HAP-1 (cell line): Measurements from ENCODE around the gene TRPM4.
"Not testable (repeated sequence)": the region's sequence is repeated elsewhere in the genome, so short reads cannot be mapped to it uniquely, and the experiment has no call there.

ENCODE experiments used
- DNase-seq, 2 experiments: peaks; one replicate each; pipeline ENCODE4 v3.0.0-alpha.2; 2016 to 2020; ENCODE audit warnings: low spot score in 2 of 2
- H3K27me3 ChIP-seq: fragments of 250-450 bp; sonication (Bioruptor Pico); 2 replicates; pipeline ENCODE4 v1.5.1; 2020; ENCODE audit warnings: low read depth, mild to moderate bottlenecking, moderate library complexity
- H3K36me3 ChIP-seq: fragments of 250-450 bp; sonication (Bioruptor Pico); replicated peaks from 2 replicates; pipeline ENCODE4 v1.5.1; 2020; ENCODE audit warnings: mild to moderate bottlenecking
- H3K4me1 ChIP-seq: fragments of 250-450 bp; sonication (Bioruptor Pico); 2 replicates; pipeline ENCODE4 v1.5.1; 2020; ENCODE audit warnings: mild to moderate bottlenecking
- H3K4me3 ChIP-seq: fragments of 250-450 bp; sonication (Bioruptor Pico); 2 replicates; pipeline ENCODE4 v1.5.1; 2020; ENCODE audit warnings: mild to moderate bottlenecking, moderate library complexity
- H3K9me3 ChIP-seq: fragments of 250-450 bp; sonication (Bioruptor Pico); 2 replicates; pipeline ENCODE4 v1.5.1; 2020; ENCODE audit warnings: mild to moderate bottlenecking, moderate library complexity
- in situ Hi-C: fragments of 300-500 bp; cut with MboI; formaldehyde crosslinking; loops from 3 replicates; pipeline ENCODE4 v1.14.3; 2020; ENCODE audit warnings: low sequenced_read_pairs, inconsistent platforms, mixed read lengths

TRPM4 gene

DNA sequence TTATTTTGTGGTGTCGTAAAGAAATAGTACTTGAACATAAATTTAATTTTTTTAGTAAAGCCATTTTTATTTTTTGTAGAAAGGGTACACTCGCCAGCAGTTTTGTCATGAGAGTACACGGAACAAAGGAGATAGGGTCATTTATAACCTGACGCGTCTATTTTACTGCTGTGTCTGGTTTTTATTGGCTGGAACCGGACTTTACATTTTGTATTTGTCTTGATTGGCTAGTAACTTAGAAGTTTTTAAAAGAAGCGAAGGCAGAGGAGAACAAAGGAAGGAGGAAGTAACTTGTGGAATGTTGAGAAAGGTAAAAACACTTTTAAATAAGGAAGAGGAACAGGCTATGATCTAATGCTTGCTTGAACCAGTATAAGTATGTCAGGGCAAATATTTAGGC is 43.5 kb downstream of the TRPM4 start:
- no peak for DNase-seq
- H3K36me3 ChIP-seq: peaks cover 8% of the 10 kb centered on the region
- in situ Hi-C loops: no loop called here
- no peaks in the 10 kb centered on the region for H3K27me3 ChIP-seq
- H3K4me1 ChIP-seq: no peaks in the 10 kb centered on the region
- H3K4me3 ChIP-seq: no peak overlapping the region
- H3K9me3 ChIP-seq: no peaks in the 10 kb centered on the region

DNA sequence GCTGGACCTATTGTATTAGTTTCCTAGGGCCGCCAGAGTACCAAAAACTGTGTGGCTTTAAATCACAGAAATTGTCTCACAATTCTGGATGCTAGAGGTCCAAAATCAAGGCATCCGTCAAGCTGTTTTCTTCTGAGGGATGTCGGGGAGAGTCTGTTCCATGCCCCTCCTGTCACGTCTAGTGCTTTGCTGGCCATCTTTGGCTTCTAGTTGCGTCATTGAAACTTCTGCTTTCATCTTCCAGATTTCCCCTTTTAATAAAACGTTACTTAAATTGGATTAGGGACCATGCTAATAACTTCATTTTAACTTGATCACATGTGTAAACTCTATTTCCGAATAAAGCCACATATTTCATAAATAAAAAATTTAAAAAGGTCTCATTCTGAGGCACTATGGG is 47.5 kb downstream of the TRPM4 start:
- no peaks in the 10 kb centered on the region for H3K4me1 ChIP-seq
- in situ Hi-C loops: loop anchor here (5.0 kb wide), 1 partner anchor 108 kb away; no protein-coding TSS in a partner anchor
- H3K27me3 ChIP-seq: no peaks in the 10 kb centered on the region
- DNase-seq: no peak
- peaks cover 10% of the 10 kb centered on the region for H3K36me3 ChIP-seq
- H3K9me3 ChIP-seq: no peaks in the 10 kb centered on the region
- H3K4me3 ChIP-seq: no peak overlapping the region

DNA sequence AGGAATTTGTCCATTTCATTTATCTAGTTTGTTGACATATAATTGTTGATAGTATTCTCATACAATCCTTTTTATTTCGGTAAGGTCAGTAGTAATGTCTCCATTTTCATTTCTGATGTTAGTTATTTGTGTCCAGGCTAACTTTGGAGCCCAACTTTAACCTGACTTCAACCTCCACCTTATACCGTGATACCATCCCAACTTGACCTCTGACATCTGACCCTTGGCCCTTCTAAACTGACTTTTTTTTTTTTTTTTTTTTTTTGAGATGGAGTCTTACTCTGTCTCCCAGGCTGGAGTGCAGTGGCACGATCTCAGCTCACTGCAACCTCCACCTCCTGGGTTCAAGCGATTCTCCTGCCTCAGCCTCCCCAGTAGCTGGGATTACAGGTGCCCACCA is 51.9 kb downstream of the TRPM4 start:
- not testable (repeated sequence) for DNase-seq, H3K36me3 ChIP-seq, H3K9me3 ChIP-seq, H3K27me3 ChIP-seq, H3K4me3 ChIP-seq, H3K4me1 ChIP-seq
- in situ Hi-C loops: loop anchor here (5.0 kb wide), 1 partner anchor 112 kb away; no protein-coding TSS in a partner anchor

DNA sequence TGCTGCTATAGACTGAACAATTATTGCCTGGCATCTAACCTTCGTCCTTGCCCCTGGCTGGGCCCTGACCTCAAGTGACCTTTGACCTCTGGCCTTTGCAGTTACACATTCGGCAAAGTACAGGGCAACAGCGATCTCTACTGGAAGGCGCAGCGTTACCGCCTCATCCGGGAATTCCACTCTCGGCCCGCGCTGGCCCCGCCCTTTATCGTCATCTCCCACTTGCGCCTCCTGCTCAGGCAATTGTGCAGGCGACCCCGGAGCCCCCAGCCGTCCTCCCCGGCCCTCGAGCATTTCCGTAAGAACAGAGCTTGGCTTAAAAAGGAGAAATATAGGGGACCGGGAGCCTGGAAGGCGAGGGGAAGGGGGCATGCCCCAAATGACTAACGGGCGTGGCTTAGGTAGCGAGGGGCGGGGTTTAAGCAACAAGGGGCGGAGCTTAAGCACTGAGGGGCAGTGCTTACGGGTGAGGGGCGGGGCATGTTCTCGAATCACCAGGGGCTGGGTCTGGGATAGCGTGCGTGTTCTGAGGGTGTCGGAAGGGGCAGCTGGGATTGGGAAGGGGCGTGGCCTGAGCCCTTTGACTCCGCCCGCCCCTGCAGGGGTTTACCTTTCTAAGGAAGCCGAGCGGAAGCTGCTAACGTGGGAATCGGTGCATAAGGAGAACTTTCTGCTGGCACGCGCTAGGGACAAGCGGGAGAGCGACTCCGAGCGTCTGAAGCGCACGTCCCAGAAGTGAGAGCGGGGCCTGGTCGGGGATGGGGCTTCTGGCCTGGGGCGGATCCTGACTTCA is 52.7 kb downstream of the TRPM4 start:
- Histone ChIP-seq H3K4me3 (no peak overlapping the region), H3K36me3 (peaks cover 6% of the 10 kb centered on the region; the same call in 1 of the 2 replicates), H3K4me1 (no peaks in the 10 kb centered on the region), H3K27me3 (no peaks in the 10 kb centered on the region), H3K9me3 (no peaks in the 10 kb centered on the region)
- in situ Hi-C loops: no loop called here
- peak in 1 of 2 experiments; percentile 52 for DNase-seq

DNA sequence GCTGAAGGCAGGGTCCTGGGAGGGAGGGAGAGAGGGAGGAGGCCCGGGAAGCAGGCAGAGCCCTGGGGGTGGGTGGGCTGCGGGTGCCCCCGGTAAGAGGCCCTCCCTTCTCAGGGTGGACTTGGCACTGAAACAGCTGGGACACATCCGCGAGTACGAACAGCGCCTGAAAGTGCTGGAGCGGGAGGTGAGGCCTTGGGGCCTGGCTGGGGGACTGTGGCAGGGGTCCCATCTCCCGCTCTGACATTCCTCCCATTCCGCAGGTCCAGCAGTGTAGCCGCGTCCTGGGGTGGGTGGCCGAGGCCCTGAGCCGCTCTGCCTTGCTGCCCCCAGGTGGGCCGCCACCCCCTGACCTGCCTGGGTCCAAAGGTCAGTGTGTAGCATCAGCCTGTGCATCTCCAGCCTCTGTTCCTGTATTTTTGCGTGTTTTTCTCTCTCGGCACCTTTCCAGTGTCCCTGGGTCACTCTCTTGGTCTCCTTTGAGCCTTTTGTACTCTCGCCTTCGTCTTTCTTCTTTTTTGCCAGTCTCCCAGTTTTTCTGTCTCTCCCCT is 53.4 kb downstream of the TRPM4 start:
- Histone ChIP-seq H3K4me3 (no peak overlapping the region), H3K36me3 (peaks cover 6% of the 10 kb centered on the region; the same call in 1 of the 2 replicates)

DNA sequence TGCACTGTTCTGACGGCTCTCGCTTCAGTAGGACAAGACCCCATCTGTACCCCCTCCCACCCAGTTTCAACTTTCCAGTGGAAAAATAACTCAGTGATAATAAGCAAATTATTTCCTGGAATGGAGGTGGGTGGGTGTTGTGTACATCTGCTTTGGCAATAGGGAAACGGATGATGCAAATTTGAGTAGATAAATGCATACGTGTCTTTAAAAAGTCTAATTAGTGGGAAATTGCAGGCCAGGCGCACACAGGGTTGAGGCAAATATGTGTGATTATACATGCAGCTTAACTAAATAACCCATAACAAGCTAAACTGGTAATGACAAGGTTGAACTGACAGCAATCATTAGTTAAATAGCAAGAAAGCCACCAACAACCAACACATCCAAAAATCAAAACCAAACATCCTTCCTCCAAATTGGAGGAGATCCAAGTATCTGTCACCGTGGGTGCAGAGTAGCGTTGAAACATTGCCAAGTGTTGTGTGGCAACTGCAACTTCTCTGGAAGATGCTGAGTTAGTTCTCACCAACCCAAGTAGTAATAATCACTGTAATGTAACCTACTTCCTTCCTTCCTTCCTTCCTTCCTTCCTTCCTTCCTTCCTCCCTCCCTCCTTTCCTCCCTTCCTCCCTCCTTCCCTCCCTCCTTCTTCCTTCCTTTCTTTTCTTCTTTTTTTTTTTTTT is 54.6 kb downstream of the TRPM4 start:
- H3K9me3 ChIP-seq: no peaks in the 10 kb centered on the region
- no peak for DNase-seq
- H3K4me3 ChIP-seq: no peak overlapping the region
- in situ Hi-C loops: no loop called here
- H3K36me3 ChIP-seq: 0 out of 2 replicates have a peak, but pooled peaks cover 4% of the 10 kb centered on the region
- no peaks in the 10 kb centered on the region for H3K4me1 ChIP-seq
- no peaks in the 10 kb centered on the region for H3K27me3 ChIP-seq

More for the DNA sequence above, 53.4 kb downstream of the TRPM4 start:
- Histone ChIP-seq H3K9me3 (no peaks in the 10 kb centered on the region), H3K4me1 (no peaks in the 10 kb centered on the region), H3K27me3 (no peaks in the 10 kb centered on the region)
- DNase-seq: no peak
- in situ Hi-C loops: no loop called here

DNA sequence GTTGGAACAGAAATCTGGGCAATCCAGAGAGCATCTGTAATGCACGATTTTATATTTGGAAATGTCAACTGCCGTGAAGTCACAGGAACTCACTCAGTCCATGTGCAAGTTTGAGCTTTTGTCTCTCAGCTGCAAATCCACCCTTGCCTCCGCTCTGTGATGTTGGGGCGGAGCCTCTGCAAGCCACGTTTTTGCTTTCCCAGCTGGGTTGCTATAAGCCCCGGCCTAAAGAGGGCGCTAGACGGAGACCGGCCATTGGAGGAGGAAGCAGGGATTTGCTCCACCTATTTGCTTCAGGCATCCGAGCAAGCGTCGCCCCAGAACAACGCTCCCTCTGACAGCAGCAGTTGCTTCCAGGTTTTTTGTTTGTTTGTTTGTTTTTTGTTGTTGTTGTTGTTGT is 56.2 kb downstream of the TRPM4 start:
- no peaks in the 10 kb centered on the region for H3K9me3 ChIP-seq
- no peaks in the 10 kb centered on the region for H3K27me3 ChIP-seq
- no peak overlapping the region for H3K4me3 ChIP-seq
- peak in 1 of 2 experiments; percentile 52 for DNase-seq
- H3K4me1 ChIP-seq: no peaks in the 10 kb centered on the region
- H3K36me3 ChIP-seq: 0 out of 2 replicates have a peak, but pooled peaks cover 4% of the 10 kb centered on the region
- in situ Hi-C loops: no loop called here

DNA sequence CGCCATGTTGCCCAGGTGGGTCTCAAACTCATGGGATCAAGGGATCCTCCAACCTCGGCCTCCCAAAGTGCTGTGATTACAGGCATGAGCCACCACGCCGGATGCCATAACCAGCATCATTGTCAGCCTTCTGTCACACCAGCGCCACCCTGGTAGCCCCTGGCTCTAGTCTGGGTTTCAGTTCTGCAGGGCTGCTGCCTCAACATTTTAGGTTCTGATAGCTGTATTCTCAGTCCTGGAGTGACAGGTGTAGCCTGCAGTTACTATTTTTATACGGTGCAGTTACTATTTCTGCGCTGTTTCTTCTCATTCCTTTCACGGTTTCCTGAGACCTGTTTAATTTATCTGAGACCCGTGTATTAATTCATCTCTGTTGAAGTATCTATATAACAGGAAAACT is 57.1 kb downstream of the TRPM4 start:
- H3K4me3 ChIP-seq: no peak overlapping the region
- H3K9me3 ChIP-seq: no peaks in the 10 kb centered on the region
- H3K27me3 ChIP-seq: no peaks in the 10 kb centered on the region
- H3K36me3 ChIP-seq: 0 out of 2 replicates have a peak, but pooled peaks cover 4% of the 10 kb centered on the region
- H3K4me1 ChIP-seq: no peaks in the 10 kb centered on the region
- DNase-seq: no peak
- in situ Hi-C loops: no loop called here

DNA sequence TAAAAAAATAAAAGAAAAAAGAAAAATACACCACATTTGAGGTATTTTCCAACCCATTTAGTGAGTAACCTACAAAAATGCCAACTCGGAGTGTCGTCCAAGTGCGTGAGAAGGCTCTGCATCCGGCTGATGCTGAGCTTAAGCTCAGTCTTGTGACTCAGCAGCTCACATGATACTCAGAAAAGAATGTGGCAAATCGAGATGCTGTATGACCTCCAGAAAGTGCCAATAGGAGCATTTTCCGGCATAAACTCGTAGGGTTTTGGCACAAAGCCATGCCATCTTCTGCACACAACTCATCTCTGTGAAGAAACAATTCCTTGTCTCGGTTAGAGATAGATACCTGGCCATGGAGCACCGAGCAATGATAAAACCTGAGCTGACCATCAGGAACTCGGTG is 58.5 kb downstream of the TRPM4 start:
- no peaks in the 10 kb centered on the region for H3K27me3 ChIP-seq
- no peak overlapping the region for H3K4me3 ChIP-seq
- no peaks in the 10 kb centered on the region for H3K4me1 ChIP-seq
- no peaks in the 10 kb centered on the region for H3K9me3 ChIP-seq
- DNase-seq: no peak
- H3K36me3 ChIP-seq: 0 out of 2 replicates have a peak, but pooled peaks cover 4% of the 10 kb centered on the region
- in situ Hi-C loops: no loop called here

DNA sequence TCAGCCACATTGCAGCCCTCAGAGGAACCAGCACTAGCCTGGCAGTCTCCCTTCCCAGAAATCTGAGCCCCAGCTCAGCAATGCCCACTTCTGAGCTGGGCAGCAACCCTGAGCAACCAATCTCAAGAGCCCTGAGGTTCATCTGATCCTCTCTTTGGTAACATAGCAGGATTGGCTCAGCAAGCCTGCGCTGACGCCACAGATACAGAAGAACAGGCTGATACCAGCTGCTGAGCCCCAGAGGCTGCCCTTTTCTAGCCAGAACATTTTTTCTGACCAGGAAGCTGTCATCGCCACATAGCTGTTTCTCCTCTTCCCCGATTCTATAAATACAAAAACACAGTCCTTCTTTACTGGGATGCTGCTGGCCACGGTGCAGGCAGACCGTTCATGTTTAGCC is 59.8 kb downstream of the TRPM4 start:
- no peak for DNase-seq
- Histone ChIP-seq H3K36me3 (no peaks in the 10 kb centered on the region), H3K27me3 (no peaks in the 10 kb centered on the region), H3K4me3 (no peak overlapping the region), H3K9me3 (no peaks in the 10 kb centered on the region), H3K4me1 (no peaks in the 10 kb centered on the region)
- in situ Hi-C loops: no loop called here

DNA sequence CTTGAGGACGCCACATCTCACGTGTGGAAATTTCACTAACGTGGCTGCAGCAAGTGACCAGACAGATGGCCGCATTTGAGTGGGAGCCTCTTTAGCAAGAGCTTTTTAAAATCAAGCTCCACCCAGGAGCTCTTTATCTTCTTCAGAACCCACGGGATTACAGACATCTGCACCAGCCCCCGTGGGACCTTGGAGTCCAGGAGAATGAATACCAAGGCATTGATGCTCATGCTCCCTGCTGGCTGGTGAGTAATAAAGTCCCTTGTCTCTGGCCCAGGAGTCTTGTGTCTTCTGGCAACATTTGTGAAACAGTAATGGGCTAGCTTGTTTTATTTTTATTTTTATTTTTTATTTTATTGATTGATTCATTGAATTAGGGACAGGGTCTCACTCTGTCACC is 64.4 kb downstream of the TRPM4 start:
- Histone ChIP-seq H3K4me1 (no peaks in the 10 kb centered on the region), H3K9me3 (no peaks in the 10 kb centered on the region), H3K27me3 (no peaks in the 10 kb centered on the region), H3K4me3 (no peak overlapping the region), H3K36me3 (no peaks in the 10 kb centered on the region)
- in situ Hi-C loops: no loop called here
- DNase-seq: no peak

DNA sequence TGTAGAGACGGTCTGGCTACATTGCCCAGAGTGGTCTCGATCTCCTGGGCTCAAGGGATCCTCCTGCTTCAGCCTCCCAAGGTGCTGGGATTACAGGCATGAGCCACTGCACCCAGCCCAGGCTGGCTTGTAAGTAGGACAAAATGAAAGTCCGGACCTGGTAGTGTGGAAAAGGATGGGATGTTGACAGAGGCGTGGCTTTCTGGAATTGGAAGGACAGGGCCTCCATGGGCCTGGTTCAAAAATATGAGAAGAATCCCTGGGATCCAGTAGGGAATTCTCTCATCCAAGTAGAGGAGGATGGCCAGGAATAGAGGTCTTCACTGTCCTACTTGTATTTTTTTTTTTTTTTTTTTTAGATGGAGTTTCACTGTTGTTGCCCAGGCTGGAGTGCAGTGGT is 64.9 kb downstream of the TRPM4 start:
- H3K4me3 ChIP-seq: no peak overlapping the region
- H3K36me3 ChIP-seq: no peaks in the 10 kb centered on the region
- H3K27me3 ChIP-seq: no peaks in the 10 kb centered on the region
- no peak for DNase-seq
- H3K4me1 ChIP-seq: no peaks in the 10 kb centered on the region
- in situ Hi-C loops: no loop called here
- no peaks in the 10 kb centered on the region for H3K9me3 ChIP-seq

DNA sequence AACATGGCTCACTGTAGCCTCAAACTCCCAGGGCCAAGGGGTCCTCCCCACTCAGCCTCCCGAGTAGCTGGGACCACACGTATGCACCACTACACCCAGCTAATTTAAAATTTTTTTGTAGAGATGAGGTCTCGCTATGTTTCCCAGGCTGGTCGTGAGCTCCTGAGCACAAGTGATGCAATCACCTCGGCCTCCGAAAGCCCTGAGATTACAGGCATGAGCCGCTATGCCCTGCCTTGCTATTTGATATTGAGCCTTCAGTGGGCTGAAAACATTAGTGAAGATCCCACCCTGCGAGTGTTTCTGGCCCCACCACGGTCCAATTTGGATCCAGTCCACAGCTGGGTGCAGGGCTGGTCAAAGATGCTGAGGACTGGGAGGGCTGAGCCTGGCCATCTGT is 65.9 kb downstream of the TRPM4 start:
- no peak for DNase-seq

DNA sequence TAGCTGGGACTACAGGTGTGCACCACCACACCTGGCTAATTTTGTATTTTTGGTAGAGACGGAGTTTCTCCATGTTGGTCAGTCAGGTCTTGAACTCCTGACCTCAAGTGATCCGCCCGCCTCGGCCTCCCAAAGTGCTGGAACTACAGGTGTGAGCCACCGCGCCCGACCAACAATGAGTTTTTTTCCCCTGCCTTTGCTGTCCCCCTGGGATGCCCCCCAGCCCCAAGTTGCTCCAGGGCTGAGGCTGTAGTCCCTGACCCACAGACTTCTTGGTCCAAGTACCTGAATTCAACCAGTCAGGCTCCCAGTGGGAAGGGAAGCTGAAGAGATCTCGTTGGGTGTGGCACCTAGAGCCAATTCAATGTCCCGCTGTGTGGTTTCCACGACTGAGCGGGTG is 66.8 kb downstream of the TRPM4 start:
- in situ Hi-C loops, H3K4me3 ChIP-seq, H3K9me3 ChIP-seq: not testable (repeated sequence)

More for the DNA sequence above, 65.9 kb downstream of the TRPM4 start:
- Histone ChIP-seq H3K4me1 (no peaks in the 10 kb centered on the region), H3K9me3 (no peaks in the 10 kb centered on the region), H3K4me3 (no peak overlapping the region), H3K27me3 (no peaks in the 10 kb centered on the region), H3K36me3 (no peaks in the 10 kb centered on the region)
- in situ Hi-C loops: no loop called here

More for the DNA sequence above, 66.8 kb downstream of the TRPM4 start:
- H3K27me3 ChIP-seq, DNase-seq, H3K4me1 ChIP-seq, H3K36me3 ChIP-seq: not testable (repeated sequence)
